Naive thymus-derived CD4-positive, alpha-beta T cell (primary cell): ENCODE measurements around the gene PIEZO2. TPM values are rescaled to one million over a fixed set of nuclear protein-coding genes. Genes with fewer than 3 reads are reported as not detected.

ENCODE experiments used
- ATAC-seq: fragments of 150-1000 bp; cut with Tn5 transposase; 2 replicates; pipeline ENCODE4 v1.10.0; 2021; ENCODE audit warnings: mild to moderate bottlenecking, moderate library complexity
- CTCF ChIA-PET: fragments of 350-600 bp; sonication (Branson Sonifier 250); formaldehyde crosslinking; loops from one replicate; lab custom pipeline; 2021; ENCODE audit warnings: antibody characterized with exemption; lab: Charles Lee
- POLR2A ChIA-PET: fragments of 350-600 bp; sonication (Branson Sonifier 250); formaldehyde crosslinking; loops from one replicate; lab custom pipeline; 2021; ENCODE audit warnings: antibody characterized with exemption, inconsistent platforms; lab: Charles Lee
- DNase-seq, 9 donors: peaks; one replicate each; pipeline versions ENCODE4 v3.0.0 to v3.0.0-alpha.2; 2020 to 2022; ENCODE audit warnings: mixed read lengths in 1 of 9
- H3K27ac ChIP-seq: one replicate; pipeline ENCODE4 v1.7.0; 2013; ENCODE audit warnings: mild to moderate bottlenecking, low read depth, low read length, moderate library complexity
- H3K27me3 ChIP-seq, 2 donors: one replicate each; pipeline ENCODE4 v1.7.0; 2013; ENCODE audit warnings: low read length in 2 of 2, mild to moderate bottlenecking in 2 of 2, moderate library complexity in 2 of 2; ENCODE audit not compliant: control insufficient read depth in 2 of 2, insufficient read depth in 2 of 2
- H3K36me3 ChIP-seq, 3 experiments: 1 replicate in 2 of 3; 2 replicates in 1 of 3; pipeline ENCODE4 v1.7.0; 2013; ENCODE audit warnings: low read length in 3 of 3, mild to moderate bottlenecking in 3 of 3, moderate library complexity in 1 of 3; ENCODE audit not compliant: insufficient read depth in 3 of 3, control insufficient read depth in 2 of 3
- H3K4me1 ChIP-seq, 2 donors: one replicate each; pipeline ENCODE4 v1.7.0; 2013; ENCODE audit warnings: low read length in 2 of 2, mild to moderate bottlenecking in 2 of 2, moderate library complexity in 1 of 2; ENCODE audit not compliant: control insufficient read depth in 2 of 2, insufficient read depth in 2 of 2
- H3K4me3 ChIP-seq: 2 replicates; pipeline ENCODE4 v1.7.0; 2013; ENCODE audit warnings: mild to moderate bottlenecking, low read length
- H3K9me3 ChIP-seq, 3 experiments: 1 replicate in 2 of 3; 2 replicates in 1 of 3; pipeline ENCODE4 v1.7.0; 2013; ENCODE audit warnings: low read length in 3 of 3; ENCODE audit not compliant: control insufficient read depth in 2 of 3
- H3K27ac Mint-ChIP-seq, 9 donors: one replicate each; pipeline ENCODE4 v1.8.0; 2020 to 2022; ENCODE audit warnings: mixed read lengths in 9 of 9, mild to moderate bottlenecking in 8 of 9, moderate library complexity in 5 of 9, inconsistent platforms in 2 of 9
- H3K27me3 Mint-ChIP-seq, 5 donors: one replicate each; pipeline ENCODE4 v1.8.0; 2021 to 2022; ENCODE audit warnings: mixed read lengths in 5 of 5, mild to moderate bottlenecking in 1 of 5
- H3K36me3 Mint-ChIP-seq, 5 donors: one replicate each; pipeline ENCODE4 v1.8.0; 2020 to 2022; ENCODE audit warnings: mixed read lengths in 5 of 5, mild to moderate bottlenecking in 3 of 5, inconsistent platforms in 1 of 5
- H3K4me1 Mint-ChIP-seq, 7 donors: one replicate each; pipeline ENCODE4 v1.8.0; 2020 to 2022; ENCODE audit warnings: mixed read lengths in 7 of 7, mild to moderate bottlenecking in 3 of 7, inconsistent platforms in 1 of 7
- H3K4me3 Mint-ChIP-seq, 10 donors: one replicate each; pipeline ENCODE4 v1.8.0; 2020 to 2022; ENCODE audit warnings: mild to moderate bottlenecking in 10 of 10, mixed read lengths in 10 of 10, moderate library complexity in 6 of 10, inconsistent platforms in 2 of 10
- H3K9me3 Mint-ChIP-seq, 11 donors: one replicate each; pipeline ENCODE4 v1.8.0; 2020 to 2022; ENCODE audit warnings: mixed read lengths in 11 of 11, mild to moderate bottlenecking in 4 of 11, inconsistent platforms in 1 of 11, moderate library complexity in 1 of 11
- intact Hi-C, 2 donors: fragments of 100-400 bp; cut with micrococcal nuclease; formaldehyde crosslinking; loops; one replicate each; pipeline ENCODE4 v1.15.1; 2023
- polyA plus RNA-seq, 2 donors: library from polyadenylated mRNA; unstranded; fragments of 300-500 nt; fragmentation: Illumina TruSeq; gene quantifications; one replicate each; pipeline ENCODE4 v1.2.3, GENCODE V29; 2021
- total RNA-seq, 6 experiments: library from RNA in 5 of 6; stranded (reverse) in 5 of 6; gene quantifications; 1 replicate in 5 of 6; 2 replicates in 1 of 6; pipeline ENCODE4 v1.2.3 and lab custom pipeline; 2021 to 2026

The PIEZO2 gene
- total and polyA plus RNA-seq, 7 experiments from 2014 or later: not detected

DNA sequence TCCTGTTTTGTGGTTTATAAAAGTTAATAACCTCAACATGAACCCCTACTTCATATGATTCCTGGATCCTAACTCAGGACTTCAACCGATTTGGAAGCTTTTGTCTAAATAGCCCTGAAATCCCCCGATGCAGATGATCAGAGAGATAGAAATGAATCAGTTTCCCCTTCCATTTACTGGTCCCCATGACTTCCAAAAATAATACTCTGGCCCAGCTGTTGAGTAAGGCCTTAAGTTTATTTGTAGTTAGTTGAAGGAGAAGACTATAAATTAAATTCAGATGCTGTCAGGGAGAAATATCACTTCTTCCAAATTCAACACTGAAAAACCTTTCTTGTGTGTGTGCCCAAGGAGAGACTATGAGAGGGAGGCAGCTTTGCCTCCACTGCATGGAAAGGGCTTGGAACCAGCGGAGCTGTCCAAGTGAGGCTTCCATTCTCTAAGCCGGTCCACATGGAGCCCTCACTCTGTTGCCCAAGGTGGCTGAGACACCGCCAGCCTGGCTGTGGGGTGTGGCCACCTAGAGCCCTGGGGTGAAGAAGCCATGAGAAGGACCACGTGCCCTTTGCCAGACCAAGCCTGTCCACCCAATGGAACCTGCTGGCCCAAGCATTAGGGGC, 53.6 kb downstream of the PIEZO2 start:
- no peak for ATAC-seq
- Histone ChIP-seq H3K36me3 (no peaks in the 10 kb centered on the region), H3K27ac (no peak overlapping the region), H3K4me1 (no peaks in the 10 kb centered on the region), H3K27me3 (no peaks in the 10 kb centered on the region), H3K9me3 (no peaks in the 10 kb centered on the region), H3K4me3 (no peak overlapping the region)
- Mint-ChIP-seq H3K9me3 (no peaks in the 10 kb centered on the region), H3K27ac (no peak overlapping the region), H3K36me3 (no peaks in the 10 kb centered on the region), H3K27me3 (no peaks in the 10 kb centered on the region), H3K4me3 (no peak overlapping the region), H3K4me1 (no peaks in the 10 kb centered on the region)
- intact Hi-C loops: no loop called here
- ChIA-PET POLR2A (no interaction called here), CTCF (no interaction called here)
- DNase-seq: no peak

DNA sequence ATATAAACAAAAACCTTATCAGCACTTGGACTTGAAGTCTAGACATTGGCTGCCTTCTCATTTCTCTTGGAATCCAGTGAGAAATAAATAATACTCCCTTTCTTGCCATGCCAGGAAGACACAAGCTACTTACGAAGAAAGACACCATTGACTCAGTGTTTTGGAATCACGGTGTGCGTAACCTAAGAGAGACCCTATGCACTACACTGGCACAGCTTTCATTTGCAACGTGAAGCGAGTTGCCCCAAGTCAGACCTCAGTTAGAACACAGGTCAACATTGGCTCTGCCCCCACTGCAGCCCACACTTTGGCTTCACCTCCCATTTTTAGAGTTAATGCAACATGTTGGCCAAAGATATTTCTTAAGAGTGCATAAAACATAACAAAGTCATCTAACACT, 54.2 kb downstream of the PIEZO2 start:
- DNase-seq (no peak), ATAC-seq (no peak)
- Histone ChIP-seq H3K9me3 (no peaks in the 10 kb centered on the region), H3K4me3 (no peak overlapping the region), H3K4me1 (no peaks in the 10 kb centered on the region), H3K27me3 (no peaks in the 10 kb centered on the region), H3K36me3 (no peaks in the 10 kb centered on the region), H3K27ac (no peak overlapping the region)
- H3K36me3 Mint-ChIP-seq: no peaks in the 10 kb centered on the region
- intact Hi-C loops: no loop called here
- H3K27ac Mint-ChIP-seq: no peak overlapping the region
- H3K4me3 Mint-ChIP-seq: no peak overlapping the region
- no peaks in the 10 kb centered on the region for H3K4me1 Mint-ChIP-seq
- ChIA-PET CTCF (no interaction called here), POLR2A (no interaction called here)
- no peaks in the 10 kb centered on the region for H3K27me3 Mint-ChIP-seq
- no peaks in the 10 kb centered on the region for H3K9me3 Mint-ChIP-seq

DNA sequence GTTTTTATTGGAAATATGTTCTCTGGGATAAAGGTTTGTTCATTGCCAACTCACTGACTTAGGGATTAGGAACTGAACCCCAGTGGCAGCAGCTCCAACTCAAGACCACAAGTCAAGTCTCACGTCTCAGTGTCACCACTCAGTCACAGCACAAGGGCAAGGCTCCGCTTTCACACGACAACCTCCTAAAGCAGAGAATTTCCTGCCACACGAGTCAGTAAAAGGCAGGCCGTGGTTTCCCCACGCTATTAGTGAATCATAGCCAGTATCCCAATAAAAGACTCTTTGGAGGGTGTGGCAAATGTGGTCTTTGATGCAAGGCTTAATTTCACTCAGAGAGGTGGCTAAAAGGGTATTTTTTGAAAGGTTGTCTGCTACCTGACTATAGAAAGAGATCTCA, 57.6 kb downstream of the PIEZO2 start:
- no peak overlapping the region for H3K4me3 ChIP-seq
- peaks cover 0 to 2% (median 0%) of the 10 kb centered on the region in 11 donors for H3K9me3 Mint-ChIP-seq
- peaks cover 0 to 2% (median 0%) of the 10 kb centered on the region in 7 donors for H3K4me1 Mint-ChIP-seq
- ChIA-PET CTCF (no interaction called here), POLR2A (no interaction called here)
- DNase-seq (no peak), ATAC-seq (no peak)
- intact Hi-C loops: no loop called here
- H3K27ac ChIP-seq: no peak overlapping the region
- H3K27ac Mint-ChIP-seq: no peak overlapping the region
- no peak overlapping the region for H3K4me3 Mint-ChIP-seq
- no peaks in the 10 kb centered on the region for H3K4me1 ChIP-seq
- H3K36me3 Mint-ChIP-seq: no peaks in the 10 kb centered on the region
- no peaks in the 10 kb centered on the region for H3K36me3 ChIP-seq
- no peaks in the 10 kb centered on the region for H3K9me3 ChIP-seq
- H3K27me3 Mint-ChIP-seq: peaks cover 2 to 11% (median 8%) of the 10 kb centered on the region in 5 donors
- H3K27me3 ChIP-seq: no peaks in the 10 kb centered on the region

DNA sequence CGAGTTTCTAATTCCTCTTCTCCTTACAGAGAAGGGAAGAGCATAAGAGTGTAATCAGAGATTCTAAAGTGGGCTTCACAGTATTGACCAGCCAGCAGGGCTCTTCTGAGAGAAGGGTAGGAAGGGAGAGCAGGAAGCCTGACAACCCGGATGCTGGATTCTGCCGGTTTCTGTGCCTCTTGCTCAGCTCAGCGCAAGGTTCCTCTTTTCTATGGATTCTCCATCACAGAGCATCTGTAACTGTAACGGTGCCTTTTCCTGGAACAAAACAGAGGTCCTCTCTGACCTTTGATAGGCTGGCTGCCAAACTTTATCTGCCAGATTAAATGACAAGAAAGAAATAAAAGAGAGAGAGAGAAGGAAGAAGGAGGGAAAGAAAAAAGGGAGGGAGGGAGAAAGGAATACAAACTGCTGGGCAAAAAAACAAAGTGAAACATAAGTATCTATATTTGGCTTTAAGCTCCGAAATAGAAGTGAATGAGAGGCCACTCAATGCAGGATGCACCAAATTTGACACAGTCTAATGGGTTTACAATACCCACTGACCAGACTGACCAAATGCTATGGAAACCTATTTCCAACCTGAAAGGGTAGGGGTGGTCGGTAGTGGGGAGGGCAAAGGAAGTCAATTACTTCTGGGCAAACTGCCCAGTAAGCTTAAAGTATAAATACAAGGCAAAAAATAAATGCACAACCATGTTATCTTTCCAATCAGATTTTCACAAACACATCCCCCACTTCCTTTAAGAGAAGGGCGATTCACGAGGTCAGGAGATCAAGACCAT, 59.2 kb downstream of the PIEZO2 start:
- H3K27ac ChIP-seq: no peak overlapping the region
- peaks cover 0 to 2% (median 0%) of the 10 kb centered on the region in 11 donors for H3K9me3 Mint-ChIP-seq
- H3K27ac Mint-ChIP-seq: no peak overlapping the region
- no peak overlapping the region for H3K4me3 ChIP-seq
- CTCF ChIA-PET: no interaction called here
- H3K4me3 Mint-ChIP-seq: no peak overlapping the region
- no peak for DNase-seq
- H3K9me3 ChIP-seq: no peaks in the 10 kb centered on the region
- H3K27me3 ChIP-seq: no peaks in the 10 kb centered on the region
- peaks cover 0 to 2% (median 0%) of the 10 kb centered on the region in 7 donors for H3K4me1 Mint-ChIP-seq
- intact Hi-C loops: no loop called here
- no peaks in the 10 kb centered on the region for H3K4me1 ChIP-seq
- POLR2A ChIA-PET: no interaction called here
- peaks cover 2 to 15% (median 13%) of the 10 kb centered on the region in 5 donors for H3K27me3 Mint-ChIP-seq
- H3K36me3 Mint-ChIP-seq: no peaks in the 10 kb centered on the region
- ATAC-seq: peak; percentile 40
- no peaks in the 10 kb centered on the region for H3K36me3 ChIP-seq

DNA sequence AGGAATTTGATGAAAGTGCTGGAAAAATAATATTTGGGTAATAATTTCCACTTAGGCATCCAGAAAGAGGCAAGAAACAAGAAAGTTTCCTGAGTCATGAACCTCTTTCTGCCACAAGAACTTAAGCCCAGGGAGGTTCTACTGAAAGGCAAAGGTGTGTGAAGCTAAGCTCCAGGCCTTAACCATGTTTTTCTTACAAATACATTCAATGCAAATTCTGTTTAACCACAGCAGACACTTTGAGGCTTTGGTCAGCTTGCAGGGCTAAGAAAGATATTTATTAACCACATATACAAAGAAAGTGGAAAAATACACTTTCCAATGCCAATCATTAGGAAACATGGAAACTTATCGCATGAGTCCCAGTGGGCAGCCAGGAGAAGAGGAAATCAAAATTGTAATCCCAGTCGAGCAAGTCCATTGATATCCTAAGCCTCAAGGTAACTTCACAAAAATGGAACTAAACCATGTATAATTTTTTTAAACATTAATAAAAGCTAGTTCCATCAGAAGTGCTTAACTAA, 68.3 kb downstream of the PIEZO2 start:
- Mint-ChIP-seq H3K4me1 (no peaks in the 10 kb centered on the region), H3K36me3 (no peaks in the 10 kb centered on the region)

DNA sequence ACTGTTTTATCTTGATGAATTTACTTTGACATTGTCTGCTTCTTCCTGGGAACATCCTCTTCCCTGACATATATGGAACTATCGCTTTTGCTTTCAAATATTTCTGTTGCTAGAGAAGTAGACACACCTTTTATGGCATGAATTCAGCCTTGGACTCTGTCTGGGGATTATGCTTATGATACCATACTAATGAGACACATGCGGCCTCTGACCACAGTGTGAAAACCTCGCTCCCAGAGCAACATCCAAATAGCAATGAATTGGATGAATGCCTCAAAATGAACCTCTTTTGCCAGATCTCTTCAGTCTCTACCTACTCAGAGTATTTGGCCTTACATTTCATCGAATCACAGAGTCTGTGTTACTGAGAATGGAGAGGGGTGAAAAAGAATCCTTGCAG, 70.9 kb downstream of the PIEZO2 start:
- Histone ChIP-seq H3K36me3 (no peaks in the 10 kb centered on the region), H3K4me3 (no peak overlapping the region), H3K4me1 (no peaks in the 10 kb centered on the region), H3K27ac (no peak overlapping the region), H3K9me3 (no peaks in the 10 kb centered on the region), H3K27me3 (no peaks in the 10 kb centered on the region)
- H3K4me3 Mint-ChIP-seq: no peak overlapping the region
- peaks cover 0 to 6% (median 0%) of the 10 kb centered on the region in 5 donors for H3K27me3 Mint-ChIP-seq
- peaks cover 0 to 4% (median 0%) of the 10 kb centered on the region in 11 donors for H3K9me3 Mint-ChIP-seq
- CTCF ChIA-PET: no interaction called here
- no peaks in the 10 kb centered on the region for H3K4me1 Mint-ChIP-seq
- DNase-seq (no peak), ATAC-seq (no peak)
- intact Hi-C loops: no loop called here
- H3K36me3 Mint-ChIP-seq: no peaks in the 10 kb centered on the region
- POLR2A ChIA-PET: no interaction called here
- no peak overlapping the region for H3K27ac Mint-ChIP-seq

More for the DNA sequence above, 68.3 kb downstream of the PIEZO2 start:
- no peaks in the 10 kb centered on the region for H3K36me3 ChIP-seq
- no peak overlapping the region for H3K27ac Mint-ChIP-seq
- no peaks in the 10 kb centered on the region for H3K9me3 ChIP-seq
- no peak overlapping the region for H3K4me3 ChIP-seq
- H3K27me3 ChIP-seq: no peaks in the 10 kb centered on the region
- intact Hi-C loops: no loop called here
- H3K27ac ChIP-seq: no peak overlapping the region
- no peak overlapping the region for H3K4me3 Mint-ChIP-seq
- H3K9me3 Mint-ChIP-seq: peaks cover 0 to 4% (median 0%) of the 10 kb centered on the region in 11 donors
- ATAC-seq: no peak
- CTCF ChIA-PET: no interaction called here
- POLR2A ChIA-PET: no interaction called here
- peaks cover 0 to 11% (median 6%) of the 10 kb centered on the region in 5 donors for H3K27me3 Mint-ChIP-seq
- no peaks in the 10 kb centered on the region for H3K4me1 ChIP-seq
- no peak for DNase-seq
